Breast epithelium (tissue), 4 donors: Measurements from ENCODE around the gene SIK3. TPM values are rescaled to one million over a fixed set of nuclear protein-coding genes. Genes with fewer than 3 reads are reported as not detected.
"Not testable (repeated sequence)": the region's sequence is repeated elsewhere in the genome, so short reads cannot be mapped to it uniquely, and the experiment has no call there.

Experiments
- DNase-seq, 2 donors: peaks; one replicate each; pipeline ENCODE4 v3.0.0-alpha.2; 2019; ENCODE audit warnings: low spot score in 2 of 2
- H3K27ac ChIP-seq, 2 donors: fragments of 200-600 bp; sonication (generic) in 1 of 2; one replicate each; pipeline ENCODE4 v1.5.1; 2016 to 2019; ENCODE audit warnings: mild to moderate bottlenecking in 1 of 2
- H3K27me3 ChIP-seq, 2 donors: fragments of 200-600 bp; sonication (generic) in 1 of 2; one replicate each; pipeline versions ENCODE4 v1.5.1 to v1.6.0; 2017 to 2019; ENCODE audit warnings: control low read depth in 1 of 2, mild to moderate bottlenecking in 1 of 2
- H3K36me3 ChIP-seq: fragments of 200-600 bp; one replicate; pipeline ENCODE4 v1.5.1; 2019
- H3K4me1 ChIP-seq, 2 donors: fragments of 200-600 bp; sonication (generic); one replicate each; pipeline ENCODE4 v1.5.1; 2016 to 2019; ENCODE audit warnings: control low read depth in 1 of 2
- H3K4me3 ChIP-seq, 3 donors: fragments of 200-600 bp; sonication (generic); 1 replicate in 2 of 3; 2 replicates in 1 of 3; pipeline ENCODE4 v1.5.1; 2016 to 2019; ENCODE audit warnings: mild to moderate bottlenecking in 3 of 3, moderate library complexity in 2 of 3
- H3K9me3 ChIP-seq, 2 donors: fragments of 200-600 bp; sonication (generic) in 1 of 2; one replicate each; pipeline ENCODE4 v1.5.1; 2016 to 2019; ENCODE audit warnings: control low read depth in 1 of 2
- CTCF ChIP-seq, 3 donors: fragments of 450-650 bp; IDR thresholded peaks; one replicate each; pipeline ENCODE4 v1.5.1; 2016 to 2017; ENCODE audit warnings: antibody characterized with exemption in 3 of 3, mild to moderate bottlenecking in 3 of 3, moderate library complexity in 3 of 3
- POLR2A ChIP-seq: fragments of 450-650 bp; IDR thresholded peaks from one replicate; pipeline ENCODE4 v1.6.1; 2016; ENCODE audit warnings: antibody characterized with exemption, mild to moderate bottlenecking, moderate library complexity
- POLR2AphosphoS5 ChIP-seq, 3 donors: sonication (generic); formaldehyde crosslinking; IDR thresholded peaks; one replicate each; pipeline ENCODE4 v1.6.1; 2017; ENCODE audit warnings: antibody characterized with exemption in 3 of 3
- intact Hi-C: fragments of 100-400 bp; cut with DNase I; formaldehyde crosslinking; loops from one replicate; pipeline ENCODE4 v1.15.1; 2023; ENCODE audit warnings: low total_unique reads
- total RNA-seq, 3 donors: library from RNA; depleted of rRNA; stranded (reverse); fragments of >200 nt; gene quantifications; one replicate each; pipeline ENCODE4 v1.1.0, GENCODE V29; 2016

SIK3 gene
- total RNA-seq, 3 donors from 2014 or later = 26.9 to 110 (median 57.0) TPM

- H3K36me3 ChIP-seq = no peaks in the 10 kb centered on the region
- intact Hi-C loops = no loop called here
- TF ChIP-seq CTCF (IDR thresholded peaks at IDR 0.05) (no peak), POLR2A (no peak), POLR2AphosphoS5 (IDR thresholded peaks at IDR 0.05) (no peak)
- no peaks in the 10 kb centered on the region for H3K4me1 ChIP-seq
- H3K27me3 ChIP-seq = no peaks in the 10 kb centered on the region
- no peaks in the 10 kb centered on the region for H3K9me3 ChIP-seq
- no peak for DNase-seq
- H3K27ac ChIP-seq = peak overlapping the region; percentile 30 to 46
- H3K4me3 ChIP-seq = no peak overlapping the region
These were observed 60.8 kb downstream of the SIK3 start for GRCh38 chr11:117037279-117037974.

GRCh38 chr11:117034901-117035300 lies 63.3 kb downstream of the SIK3 start:
- Histone ChIP-seq H3K36me3 (no peaks in the 10 kb centered on the region), H3K4me1 (no peaks in the 10 kb centered on the region), H3K27me3 (no peaks in the 10 kb centered on the region), H3K9me3 (no peaks in the 10 kb centered on the region), H3K27ac (no peak overlapping the region), H3K4me3 (no peak overlapping the region)
- no peak for TF ChIP-seq POLR2A
- no peak for TF ChIP-seq POLR2AphosphoS5 (IDR thresholded peaks at IDR 0.05)
- no peak for TF ChIP-seq CTCF (IDR thresholded peaks at IDR 0.05)
- intact Hi-C loops = no loop called here
- DNase-seq = no peak

- Histone ChIP-seq H3K4me1 (no peaks in the 10 kb centered on the region), H3K27me3 (no peaks in the 10 kb centered on the region), H3K27ac (no peak overlapping the region), H3K36me3 (no peaks in the 10 kb centered on the region), H3K9me3 (no peaks in the 10 kb centered on the region), H3K4me3 (no peak overlapping the region)
- TF ChIP-seq POLR2AphosphoS5 (IDR thresholded peaks at IDR 0.05) = no peak
- no peak for TF ChIP-seq CTCF (IDR thresholded peaks at IDR 0.05)
- TF ChIP-seq POLR2A = no peak
- intact Hi-C loops = no loop called here
- DNase-seq = no peak
These were observed 71.5 kb downstream of the SIK3 start for GRCh38 chr11:117026593-117027330.

GRCh38 chr11:117023707-117024106 lies 74.5 kb downstream of the SIK3 start:
- H3K4me3 ChIP-seq, H3K9me3 ChIP-seq, intact Hi-C loops, H3K27ac ChIP-seq, H3K36me3 ChIP-seq, DNase-seq, H3K4me1 ChIP-seq, H3K27me3 ChIP-seq: not testable (repeated sequence)

GRCh38 chr11:117023178-117023577 lies 75.0 kb downstream of the SIK3 start:
- no peaks in the 10 kb centered on the region for H3K4me1 ChIP-seq
- H3K4me3 ChIP-seq = no peak overlapping the region
- H3K36me3 ChIP-seq = no peaks in the 10 kb centered on the region
- TF ChIP-seq CTCF (IDR thresholded peaks at IDR 0.05) = no peak
- TF ChIP-seq POLR2AphosphoS5 (IDR thresholded peaks at IDR 0.05) = no peak
- TF ChIP-seq POLR2A = no peak
- DNase-seq = no peak
- intact Hi-C loops = no loop called here
- H3K27me3 ChIP-seq = no peaks in the 10 kb centered on the region
- no peaks in the 10 kb centered on the region for H3K9me3 ChIP-seq
- H3K27ac ChIP-seq = no peak overlapping the region
